ENCODE measurements around the gene DTWD2.
"Not testable (repeated sequence)": the region's sequence is repeated elsewhere in the genome, so short reads cannot be mapped to it uniquely, and the experiment has no call there.

DTWD2 gene

DNA sequence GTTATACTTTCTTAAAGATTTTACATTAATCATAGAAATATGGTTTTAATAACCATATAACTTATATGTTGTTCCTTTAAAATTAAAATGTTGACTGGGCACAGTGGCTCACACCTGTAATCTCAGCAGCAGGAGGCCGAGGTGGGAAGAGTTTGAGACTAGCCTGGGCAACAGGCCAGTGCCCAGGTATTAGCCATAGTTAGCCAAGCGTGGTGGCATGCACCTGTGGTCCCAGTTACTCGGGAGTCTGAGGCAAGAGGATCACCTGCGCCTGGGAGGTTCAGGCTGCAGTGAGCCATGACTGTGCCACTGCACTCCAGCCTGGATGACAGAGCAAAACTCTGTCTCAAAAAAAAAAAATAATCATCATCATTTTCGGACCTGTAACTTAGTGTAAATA, 133.5 kb downstream of the DTWD2 start:
- H3K9me3 ChIP-seq: no peaks in the 10 kb centered on the region
- no peaks in the 10 kb centered on the region for H3K36me3 ChIP-seq
- no peaks in the 10 kb centered on the region for H3K4me1 ChIP-seq
- TF ChIP-seq, protein P1, sequence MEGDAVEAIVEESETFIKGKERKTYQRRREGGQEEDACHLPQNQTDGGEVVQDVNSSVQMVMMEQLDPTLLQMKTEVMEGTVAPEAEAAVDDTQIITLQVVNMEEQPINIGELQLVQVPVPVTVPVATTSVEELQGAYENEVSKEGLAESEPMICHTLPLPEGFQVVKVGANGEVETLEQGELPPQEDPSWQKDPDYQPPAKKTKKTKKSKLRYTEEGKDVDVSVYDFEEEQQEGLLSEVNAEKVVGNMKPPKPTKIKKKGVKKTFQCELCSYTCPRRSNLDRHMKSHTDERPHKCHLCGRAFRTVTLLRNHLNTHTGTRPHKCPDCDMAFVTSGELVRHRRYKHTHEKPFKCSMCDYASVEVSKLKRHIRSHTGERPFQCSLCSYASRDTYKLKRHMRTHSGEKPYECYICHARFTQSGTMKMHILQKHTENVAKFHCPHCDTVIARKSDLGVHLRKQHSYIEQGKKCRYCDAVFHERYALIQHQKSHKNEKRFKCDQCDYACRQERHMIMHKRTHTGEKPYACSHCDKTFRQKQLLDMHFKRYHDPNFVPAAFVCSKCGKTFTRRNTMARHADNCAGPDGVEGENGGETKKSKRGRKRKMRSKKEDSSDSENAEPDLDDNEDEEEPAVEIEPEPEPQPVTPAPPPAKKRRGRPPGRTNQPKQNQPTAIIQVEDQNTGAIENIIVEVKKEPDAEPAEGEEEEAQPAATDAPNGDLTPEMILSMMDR (IDR thresholded peaks at IDR 0.05; ENCODE audit: low read depth, low read length): no peak
- no peak for DNase-seq
- no peak overlapping the region for H3K4me3 ChIP-seq (ENCODE audit: low read depth, low read length)
- no peaks in the 10 kb centered on the region for H3K27me3 ChIP-seq

DNA sequence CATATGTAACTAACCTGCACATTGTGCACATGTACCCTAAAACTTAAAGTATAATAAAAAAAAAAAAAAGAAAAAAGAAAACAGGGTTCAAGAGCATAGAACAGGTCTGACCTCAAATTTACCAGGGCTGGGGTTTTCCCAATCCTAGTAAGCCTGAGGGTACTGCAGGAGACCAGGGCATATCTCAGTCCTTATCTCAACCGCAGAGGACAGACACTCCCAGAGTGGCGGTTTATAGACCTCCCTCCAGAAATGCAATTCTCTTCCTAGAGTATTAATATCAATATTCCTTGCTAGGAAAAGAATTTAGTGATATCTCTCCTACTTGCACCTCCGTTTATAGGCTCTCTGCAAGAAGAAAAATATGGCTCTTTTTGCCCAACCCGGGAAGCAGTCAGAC, 136.6 kb downstream of the DTWD2 start:
- H3K27me3 ChIP-seq; H3K4me1 ChIP-seq; H3K9me3 ChIP-seq; DNase-seq; H3K36me3 ChIP-seq; H3K4me3 ChIP-seq (ENCODE audit: low read depth, low read length): not testable (repeated sequence)

DNA sequence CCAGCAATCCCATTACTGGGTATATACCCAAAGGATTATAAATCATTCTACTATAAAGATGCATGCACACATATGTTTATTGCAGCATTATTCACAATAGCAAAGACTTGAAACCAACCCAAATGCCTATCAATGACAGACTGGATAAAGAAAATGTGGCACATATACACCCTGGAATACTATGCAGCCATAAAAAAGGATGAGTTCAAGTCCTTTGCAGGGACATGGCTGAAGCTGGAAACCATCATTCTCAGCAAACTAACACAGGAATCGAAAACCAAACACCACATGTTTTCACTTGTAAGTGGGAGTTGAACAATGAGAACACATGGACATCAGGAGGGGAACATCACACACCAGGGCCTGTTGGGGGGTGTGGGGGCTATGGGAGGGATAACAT, 138.8 kb downstream of the DTWD2 start:
- not testable (repeated sequence) for H3K9me3 ChIP-seq; H3K4me3 ChIP-seq (ENCODE audit: low read depth, low read length); H3K4me1 ChIP-seq; H3K27me3 ChIP-seq; DNase-seq; H3K36me3 ChIP-seq

DNA sequence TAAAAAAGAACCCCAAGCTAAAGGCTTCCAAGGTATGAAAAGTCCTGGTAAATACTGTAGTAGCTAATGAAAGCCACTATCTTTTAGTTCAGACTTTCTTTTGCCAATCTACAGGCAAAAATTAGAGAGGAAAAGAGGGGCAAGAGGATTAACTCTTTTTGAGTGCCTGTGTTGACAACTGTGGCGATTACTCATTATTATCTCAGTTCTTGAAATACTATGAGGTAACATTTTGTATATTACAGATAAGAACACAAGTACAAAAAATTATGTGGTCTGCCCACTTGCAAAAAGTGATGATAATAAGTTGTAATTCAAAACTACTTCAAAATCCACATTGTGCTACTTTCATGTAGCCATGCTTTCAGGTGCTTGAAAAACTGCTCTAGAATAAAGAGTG, 144.0 kb downstream of the DTWD2 start:
- no peaks in the 10 kb centered on the region for H3K4me1 ChIP-seq
- H3K9me3 ChIP-seq: no peaks in the 10 kb centered on the region
- no peaks in the 10 kb centered on the region for H3K27me3 ChIP-seq
- TF ChIP-seq, protein P1 (IDR thresholded peaks at IDR 0.05; ENCODE audit: low read depth, low read length): no peak
- no peaks in the 10 kb centered on the region for H3K36me3 ChIP-seq
- DNase-seq: no peak
- H3K4me3 ChIP-seq (ENCODE audit: low read depth, low read length): no peak overlapping the region

DNA sequence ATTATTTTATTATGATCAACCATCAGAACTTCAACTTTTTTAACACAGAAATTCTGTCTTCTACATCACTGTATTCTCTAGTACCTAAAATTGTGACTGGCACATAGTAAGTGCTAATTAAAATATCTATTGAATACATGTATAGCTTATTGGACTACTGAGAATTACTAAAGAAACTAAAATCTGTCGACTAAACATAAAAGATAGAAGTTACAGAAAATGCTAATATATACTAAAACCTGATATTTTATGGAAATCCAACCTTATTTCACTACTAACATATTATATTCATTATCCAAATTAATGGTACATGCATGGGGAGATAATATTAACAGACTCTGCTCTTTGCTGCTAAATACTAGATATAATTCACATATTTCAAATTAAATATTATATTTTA, 153.6 kb downstream of the DTWD2 start:
- H3K4me1 ChIP-seq: no peaks in the 10 kb centered on the region

DNA sequence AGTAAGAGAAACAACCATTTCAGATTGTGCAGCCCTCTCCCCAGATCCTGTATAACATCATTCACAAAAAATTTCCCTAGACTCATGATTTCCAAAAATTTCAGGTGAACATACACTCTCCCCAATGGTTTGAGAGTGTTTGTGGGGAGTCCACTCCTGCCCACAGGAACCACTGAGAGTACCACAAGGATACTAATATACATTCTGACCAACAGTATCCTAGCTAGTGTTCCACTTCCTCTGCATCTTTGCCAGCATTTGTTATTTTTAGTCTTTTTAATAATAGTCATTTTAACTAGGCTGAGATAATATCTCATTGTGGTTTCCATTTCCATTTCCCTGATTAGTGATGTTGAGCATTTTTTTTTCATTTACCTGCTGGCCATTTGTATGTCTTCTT, 155.4 kb downstream of the DTWD2 start:
- TF ChIP-seq, protein P1 (IDR thresholded peaks at IDR 0.05; ENCODE audit: low read depth, low read length): no peak
- H3K9me3 ChIP-seq: no peaks in the 10 kb centered on the region
- H3K4me3 ChIP-seq (ENCODE audit: low read depth, low read length): no peak overlapping the region
- H3K36me3 ChIP-seq: no peaks in the 10 kb centered on the region
- no peaks in the 10 kb centered on the region for H3K4me1 ChIP-seq
- H3K27me3 ChIP-seq: no peaks in the 10 kb centered on the region
- DNase-seq: no peak

More for the DNA sequence above, 153.6 kb downstream of the DTWD2 start:
- DNase-seq: no peak
- no peaks in the 10 kb centered on the region for H3K27me3 ChIP-seq
- no peaks in the 10 kb centered on the region for H3K36me3 ChIP-seq
- TF ChIP-seq, protein P1 (IDR thresholded peaks at IDR 0.05; ENCODE audit: low read depth, low read length): no peak
- H3K4me3 ChIP-seq (ENCODE audit: low read depth, low read length): no peak overlapping the region
- no peaks in the 10 kb centered on the region for H3K9me3 ChIP-seq

DNA sequence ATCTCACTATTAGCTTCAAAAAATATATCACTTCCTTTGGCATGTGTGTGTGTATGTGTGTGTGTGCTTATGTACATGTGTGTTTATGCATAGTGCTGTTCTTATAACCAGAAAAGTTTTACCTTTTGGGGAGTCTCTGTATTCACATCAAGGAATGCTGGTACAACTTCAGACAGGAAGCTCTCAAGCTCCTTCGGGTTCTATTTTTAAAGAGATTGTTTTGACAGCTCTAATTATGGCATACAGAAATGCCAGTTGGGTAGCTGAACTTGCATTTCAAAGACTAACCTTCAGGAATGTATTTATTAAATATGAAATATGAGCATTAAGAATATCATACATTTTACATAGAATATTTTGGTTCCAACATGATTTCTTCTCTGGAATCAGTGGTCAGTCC, 163.1 kb downstream of the DTWD2 start:
- no peaks in the 10 kb centered on the region for H3K4me1 ChIP-seq
- no peak for DNase-seq
- no peaks in the 10 kb centered on the region for H3K27me3 ChIP-seq
- TF ChIP-seq, protein P1 (IDR thresholded peaks at IDR 0.05; ENCODE audit: low read depth, low read length): no peak
- H3K9me3 ChIP-seq: no peaks in the 10 kb centered on the region
- no peaks in the 10 kb centered on the region for H3K36me3 ChIP-seq
- no peak overlapping the region for H3K4me3 ChIP-seq (ENCODE audit: low read depth, low read length)

Measured in BE2C (cell line).